KG1 (cell line): ENCODE measurements around the gene CLEC18B.
"Not testable (repeated sequence)": the region's sequence is repeated elsewhere in the genome, so short reads cannot be mapped to it uniquely, and the experiment has no call there.

ENCODE experiments used
- DNase-seq: peaks from one replicate; lab custom pipeline; 2025; lab: John Stamatoyannopoulos, UW

Gene CLEC18B

GRCh38 chr16:74420612-74421481, at the start of gene CLEC18B:
TSS of gene CLEC18B (minus strand) at chr16:74421478. CDS start at chr16:74421270, 208 bp downstream.
- not testable (repeated sequence) for DNase-seq

- DNase-seq, result no peak
Observed at GRCh38 chr16:74469946-74470478, 48.7 kb upstream of the CLEC18B start.

DNA sequence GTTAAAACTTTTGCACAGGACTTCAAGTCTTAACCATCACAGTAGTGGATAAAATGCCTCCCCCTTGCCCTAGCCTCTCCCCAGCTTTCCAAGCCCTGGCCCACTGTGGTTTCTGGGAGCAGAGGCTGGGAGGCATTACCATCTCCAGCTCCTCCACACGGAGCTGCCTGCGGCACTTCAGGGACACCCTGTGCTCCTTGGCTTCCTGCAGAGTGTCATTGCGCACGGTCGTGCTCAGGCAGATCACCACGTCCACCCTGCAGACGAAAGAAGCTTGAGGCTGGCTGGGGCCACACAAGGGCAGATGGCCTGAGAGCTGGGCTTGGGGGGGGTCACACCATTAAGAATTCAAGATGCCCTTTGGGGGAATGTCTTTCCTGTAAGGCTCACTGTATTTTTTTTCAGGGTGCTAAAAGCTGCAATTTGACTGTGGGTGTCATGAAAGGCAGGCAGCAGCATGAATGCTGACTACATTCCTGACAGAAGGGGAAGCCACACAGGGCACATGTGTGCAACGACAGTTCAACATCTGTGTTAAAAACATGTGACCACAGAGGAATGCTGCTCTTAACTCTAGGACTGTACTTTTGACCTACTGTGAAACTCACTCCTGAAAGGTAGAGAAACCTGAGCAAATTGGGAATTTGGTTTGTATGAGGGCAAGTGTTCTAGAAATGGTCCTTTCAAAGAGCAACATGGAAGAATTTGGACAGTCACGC, 47.7 kb upstream of the CLEC18B start:
- DNase-seq, result no peak

GRCh38 chr16:74466872-74467271, 45.6 kb upstream of the CLEC18B start:
- DNase-seq, result no peak

DNA sequence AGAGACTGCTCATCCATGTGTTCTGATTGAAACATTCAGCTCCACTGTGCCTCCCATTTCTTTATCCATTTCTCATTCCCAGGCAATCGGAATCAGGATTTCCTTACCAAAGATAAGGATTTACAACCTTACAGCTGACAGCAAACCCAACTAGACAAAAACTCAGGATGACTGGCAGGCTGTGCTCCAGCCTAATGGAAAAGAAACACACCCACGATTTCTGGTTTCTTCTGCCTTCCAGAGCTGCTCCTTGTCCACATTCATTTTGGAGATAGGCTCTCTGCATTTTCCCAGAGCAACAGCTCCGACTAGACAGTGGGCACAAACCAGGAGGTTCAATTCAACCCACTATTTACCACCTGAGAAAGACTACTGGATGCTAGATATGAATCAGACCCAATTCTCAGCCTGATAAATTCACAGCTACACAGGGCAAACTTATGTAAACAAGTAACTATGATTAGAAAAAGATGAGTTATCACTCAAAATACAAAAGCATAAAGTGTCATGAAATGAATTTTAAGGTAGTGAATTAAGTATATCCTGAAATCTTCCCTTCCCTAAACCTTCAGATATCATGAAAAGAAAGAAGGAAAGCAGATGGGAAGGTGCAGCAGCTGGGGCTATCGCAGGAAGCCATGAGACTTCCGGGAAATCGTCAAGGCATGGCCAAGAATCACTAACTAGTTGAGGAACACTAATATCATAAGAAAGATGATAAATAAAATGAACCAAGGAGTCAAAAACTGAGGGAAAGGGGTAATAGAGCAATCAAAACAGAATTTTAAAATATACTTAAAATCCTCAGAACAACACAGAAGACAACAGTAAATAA, 44.8 kb upstream of the CLEC18B start:
- no peak for DNase-seq

GRCh38 chr16:74465281-74465680, 44.0 kb upstream of the CLEC18B start:
- no peak for DNase-seq

- DNase-seq, result no peak
Observed at GRCh38 chr16:74463888-74464287, 42.6 kb upstream of the CLEC18B start.

GRCh38 chr16:74462361-74462760, 41.1 kb upstream of the CLEC18B start:
- no peak for DNase-seq

DNA sequence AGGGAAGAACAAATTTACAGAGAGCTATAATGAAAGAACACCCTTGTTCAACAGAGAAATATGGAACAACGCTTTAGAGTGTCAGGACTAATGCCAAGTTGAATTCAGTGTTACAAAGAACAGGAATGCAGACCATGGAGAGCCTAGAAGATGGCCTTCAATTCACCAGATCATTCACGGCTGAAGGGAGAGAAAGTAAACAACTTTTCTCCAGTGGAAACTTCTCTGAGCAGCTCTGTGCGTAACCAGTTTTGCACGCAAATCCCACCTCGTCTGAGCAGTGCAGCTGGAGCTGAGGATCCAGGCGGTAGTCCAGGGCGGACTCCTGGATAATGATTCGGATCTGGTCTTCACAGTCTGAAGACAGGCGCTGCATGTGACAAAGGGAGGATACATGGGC, 40.5 kb upstream of the CLEC18B start:
- DNase-seq, result no peak

DNA sequence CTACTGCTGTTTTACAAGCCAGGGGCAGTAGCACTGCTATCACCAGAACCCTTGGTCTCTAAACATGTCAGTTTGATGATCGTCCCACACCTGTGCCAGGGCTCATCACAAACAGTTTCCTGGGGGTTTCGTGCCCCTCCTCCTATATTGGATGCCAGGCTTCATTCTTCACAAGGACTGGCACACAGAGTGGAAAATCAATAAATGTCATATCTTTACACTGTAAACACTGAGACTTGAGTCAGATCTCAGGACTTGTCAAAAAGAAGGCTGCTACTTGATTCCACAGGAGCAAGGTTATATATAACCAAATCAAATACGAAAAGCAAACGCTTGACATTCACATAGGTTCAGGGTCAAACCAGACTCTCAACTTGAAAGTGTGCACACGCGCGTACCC, 39.3 kb upstream of the CLEC18B start:
- no peak for DNase-seq

GRCh38 chr16:74456290-74456625, 35.0 kb upstream of the CLEC18B start:
- no peak for DNase-seq

- no peak for DNase-seq
Observed at GRCh38 chr16:74455619-74456289, 34.5 kb upstream of the CLEC18B start.

- no peak for DNase-seq
Observed at GRCh38 chr16:74455213-74455612, 33.9 kb upstream of the CLEC18B start.

DNA sequence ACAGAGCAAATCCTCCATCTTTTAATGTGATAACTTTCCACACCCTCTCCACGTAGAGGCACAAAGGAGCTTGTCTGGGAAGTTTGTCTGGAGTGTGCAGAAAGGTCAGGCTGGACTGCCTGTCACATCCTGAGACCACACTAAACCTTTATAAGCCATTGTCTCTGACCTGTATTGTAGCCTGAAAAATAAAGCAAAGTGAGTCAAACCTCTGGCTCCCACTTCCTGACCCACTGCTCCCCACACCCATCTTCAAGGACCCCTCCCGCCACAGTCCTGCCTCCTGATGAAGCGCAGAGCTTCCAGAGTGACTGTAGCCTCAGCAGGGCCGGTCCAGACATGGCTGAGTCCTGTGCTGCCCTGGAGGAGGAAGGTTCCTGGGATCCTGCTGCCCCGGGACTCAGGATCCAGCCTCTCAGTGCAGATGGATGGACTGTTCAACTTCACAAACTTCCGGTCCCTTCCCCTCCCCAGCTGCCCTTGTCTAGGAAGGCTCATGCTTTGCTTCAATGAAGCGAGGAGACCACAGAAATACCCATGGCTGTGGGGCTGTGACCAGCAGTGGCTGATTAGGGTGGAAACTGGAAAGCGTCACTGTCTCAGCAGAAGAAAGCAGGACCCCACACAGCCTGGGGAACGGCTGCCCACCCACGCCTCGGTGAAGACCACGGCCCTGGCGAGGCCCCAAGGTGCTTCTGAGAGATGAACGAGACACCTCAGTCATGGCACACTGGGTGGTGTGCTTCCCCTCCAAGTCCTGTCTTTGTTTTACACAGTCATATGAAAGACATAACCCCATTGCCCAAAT, 30.9 kb upstream of the CLEC18B start:
- DNase-seq, result no peak

DNA sequence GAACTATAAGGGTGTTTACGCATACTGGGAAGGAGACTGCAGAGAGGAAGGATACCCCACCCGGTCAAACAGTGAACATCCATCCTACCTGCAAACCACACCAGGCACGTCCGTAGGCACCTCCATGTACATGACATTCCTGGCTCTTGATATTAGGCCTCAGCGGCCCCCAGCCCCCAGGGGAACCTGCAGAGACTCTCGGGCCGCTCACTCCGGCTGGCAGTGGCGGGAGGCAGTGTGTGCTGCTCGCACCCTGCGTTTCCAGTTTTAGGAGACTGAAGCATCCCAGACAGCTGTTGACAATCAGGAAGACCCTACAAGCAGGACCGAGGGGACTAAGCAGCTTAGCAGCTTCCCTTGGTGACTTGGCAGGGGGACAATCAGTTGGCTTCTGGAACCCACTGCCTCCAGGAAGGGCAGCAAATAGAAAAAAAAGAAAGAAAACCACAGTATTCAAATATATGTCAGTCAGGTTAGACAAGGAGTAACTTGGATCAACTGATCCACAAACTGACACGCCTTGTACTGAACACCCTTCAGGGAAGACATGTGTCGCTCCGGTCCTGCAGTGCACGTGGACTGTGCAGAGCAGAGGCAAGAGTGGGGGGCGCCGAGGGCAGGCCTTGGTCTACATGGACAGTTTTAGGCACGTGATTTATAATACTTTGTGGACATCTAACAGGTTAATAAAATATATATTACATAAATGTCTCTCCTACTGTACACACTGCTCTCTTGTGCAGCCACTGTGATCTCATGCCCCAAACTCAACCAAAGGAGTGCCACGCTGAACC, 29.9 kb upstream of the CLEC18B start:
- no peak for DNase-seq

DNA sequence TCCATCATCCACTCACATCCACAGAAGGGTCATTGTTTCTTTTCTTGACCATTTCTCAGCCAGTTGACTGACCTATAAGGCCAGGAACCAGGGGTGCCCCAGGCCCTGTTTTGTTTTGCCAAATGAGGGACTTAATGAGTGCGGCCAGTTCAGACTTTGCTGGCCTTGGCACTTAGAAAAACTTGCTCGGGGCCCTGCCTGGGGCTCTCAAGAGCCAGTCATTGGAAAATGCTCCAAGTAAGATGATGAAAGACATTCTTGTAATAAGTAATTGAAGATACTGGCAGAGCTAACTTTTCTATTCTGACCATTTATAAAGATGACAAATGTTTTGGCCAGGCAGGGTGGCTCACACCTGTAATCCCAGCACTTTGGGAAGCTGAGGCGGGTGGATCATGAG, 29.0 kb upstream of the CLEC18B start:
- DNase-seq, result no peak

- no peak for DNase-seq
Observed at GRCh38 chr16:74449470-74449869, 28.2 kb upstream of the CLEC18B start.

- no peak for DNase-seq
Observed at GRCh38 chr16:74448990-74449389, 27.7 kb upstream of the CLEC18B start.

DNA sequence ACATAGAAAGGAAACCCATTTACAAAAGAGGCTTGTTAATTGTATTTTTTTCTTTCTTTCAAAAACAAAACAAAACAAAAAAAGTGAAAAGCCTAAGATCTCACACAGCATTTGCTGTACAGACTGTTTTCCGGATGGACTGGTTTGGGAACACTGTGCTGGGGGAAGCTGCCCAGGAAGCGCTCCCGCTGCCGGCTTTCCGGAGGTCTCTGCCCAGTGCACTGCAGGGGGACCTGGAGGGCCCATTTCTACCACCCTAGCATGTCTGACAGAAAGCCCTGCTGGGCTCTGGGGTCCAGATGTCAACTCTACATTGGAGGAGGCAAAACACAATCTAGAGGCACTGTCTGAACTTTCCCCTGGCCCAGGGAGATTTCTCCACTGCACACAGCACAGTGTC, 26.3 kb upstream of the CLEC18B start:
- DNase-seq, result no peak

GRCh38 chr16:74446866-74447265, 25.6 kb upstream of the CLEC18B start:
- no peak for DNase-seq
